SH-SY5Y (cell line): ENCODE data around the gene FMO2.

Source experiments
- GATA2 ChIP-seq: IDR thresholded peaks from 2 replicates; pipeline ENCODE4 v1.6.1; 2011; ENCODE audit warnings: mild to moderate bottlenecking, low read depth, low read length
- GATA3 ChIP-seq: IDR thresholded peaks from 2 replicates; pipeline ENCODE4 v1.6.1; 2011; ENCODE audit warnings: low read depth, mild to moderate bottlenecking, low read length, moderate library complexity

DNA sequence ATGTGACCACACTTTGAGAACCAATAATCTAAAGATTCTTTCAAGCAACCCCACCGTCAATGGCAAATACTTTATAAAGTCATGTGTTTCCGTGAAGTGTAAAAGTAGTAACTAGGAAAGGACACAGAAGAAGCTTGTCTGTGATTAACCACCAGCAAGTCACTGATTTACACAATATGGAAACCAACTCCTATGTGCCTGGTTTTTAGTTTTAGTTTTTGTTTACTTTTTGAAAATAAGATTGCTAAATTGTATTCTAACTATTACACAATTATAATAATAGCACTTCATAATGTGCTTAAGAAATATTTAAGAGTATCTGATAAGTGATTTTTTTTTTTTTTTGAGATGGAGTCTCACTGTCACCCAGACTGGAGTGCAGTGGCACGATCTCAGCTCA is 13.0 kb downstream of the FMO2 start:
- TF ChIP-seq GATA2 (no peak), GATA3 (no peak)
